Mucosa of stomach (tissue), 1 donor: ENCODE data around the gene PRDM1.

Source experiments
- H3K27me3 ChIP-seq: one replicate; pipeline ENCODE4 v1.7.0; 2013; ENCODE audit warnings: mild to moderate bottlenecking, low read length; ENCODE audit not compliant: control insufficient read depth, insufficient read depth
- H3K36me3 ChIP-seq: one replicate; pipeline ENCODE4 v1.7.0; 2013; ENCODE audit warnings: low read length; ENCODE audit not compliant: control insufficient read depth, insufficient read depth
- H3K4me1 ChIP-seq: one replicate; pipeline ENCODE4 v1.7.0; 2013; ENCODE audit warnings: mild to moderate bottlenecking, low read length; ENCODE audit not compliant: control insufficient read depth, insufficient read depth
- H3K4me3 ChIP-seq: one replicate; pipeline ENCODE4 v1.7.0; 2013; ENCODE audit warnings: low read length
- H3K9ac ChIP-seq: one replicate; pipeline ENCODE4 v1.7.0; 2013; ENCODE audit warnings: mild to moderate bottlenecking, low read length, moderate library complexity
- H3K9me3 ChIP-seq: one replicate; pipeline ENCODE4 v1.7.0; 2013; ENCODE audit warnings: mild to moderate bottlenecking, low read length, moderate library complexity; ENCODE audit not compliant: control insufficient read depth
- donor health status: Pancreatic carcinoma.

Gene PRDM1

DNA sequence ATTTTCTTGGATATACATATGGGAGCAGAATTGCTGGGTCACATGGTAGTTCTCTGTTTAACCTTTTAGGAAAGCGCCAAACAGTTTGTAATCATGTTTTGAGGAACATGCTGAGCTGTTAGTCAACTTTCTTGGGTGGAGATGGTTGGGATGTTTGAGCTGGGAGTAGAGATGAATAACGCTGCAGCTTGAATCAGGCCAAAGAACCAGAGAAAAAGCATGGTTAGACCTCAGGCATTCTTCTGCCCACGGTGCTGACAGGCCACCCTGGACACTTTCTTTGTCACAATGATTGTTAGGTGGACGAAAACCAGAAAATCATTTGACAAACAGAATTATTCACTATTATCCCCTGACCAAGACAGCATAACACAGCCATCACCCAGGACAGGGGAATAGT, 66.8 kb downstream of the PRDM1 start:
- Histone ChIP-seq H3K36me3 (no peaks in the 10 kb centered on the region), H3K4me3 (no peak overlapping the region), H3K27me3 (no peaks in the 10 kb centered on the region), H3K9ac (no peak overlapping the region), H3K9me3 (no peaks in the 10 kb centered on the region), H3K4me1 (no peaks in the 10 kb centered on the region)

DNA sequence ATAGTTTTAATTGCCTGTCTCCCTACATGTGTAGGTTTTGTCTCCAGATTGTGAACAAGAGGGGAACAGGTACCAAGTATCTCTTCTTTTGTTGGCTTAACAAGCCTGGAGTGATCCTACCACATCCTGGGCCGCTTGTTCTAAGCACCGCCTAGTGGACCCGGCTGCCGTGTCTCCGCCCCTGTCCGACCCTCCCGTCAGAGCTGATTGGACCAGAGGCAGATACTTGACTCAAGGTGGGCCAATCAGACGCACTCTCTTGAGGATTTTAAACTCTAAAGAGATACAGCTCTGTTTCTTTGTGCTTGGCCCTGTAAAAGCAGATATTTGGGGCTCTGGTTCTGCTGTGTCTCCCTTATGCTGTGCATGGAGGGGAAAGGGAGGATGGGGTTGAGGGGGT, 68.2 kb downstream of the PRDM1 start:
- Histone ChIP-seq H3K4me3 (no peak overlapping the region), H3K27me3 (no peaks in the 10 kb centered on the region), H3K9ac (no peak overlapping the region), H3K36me3 (no peaks in the 10 kb centered on the region), H3K9me3 (no peaks in the 10 kb centered on the region), H3K4me1 (no peaks in the 10 kb centered on the region)

DNA sequence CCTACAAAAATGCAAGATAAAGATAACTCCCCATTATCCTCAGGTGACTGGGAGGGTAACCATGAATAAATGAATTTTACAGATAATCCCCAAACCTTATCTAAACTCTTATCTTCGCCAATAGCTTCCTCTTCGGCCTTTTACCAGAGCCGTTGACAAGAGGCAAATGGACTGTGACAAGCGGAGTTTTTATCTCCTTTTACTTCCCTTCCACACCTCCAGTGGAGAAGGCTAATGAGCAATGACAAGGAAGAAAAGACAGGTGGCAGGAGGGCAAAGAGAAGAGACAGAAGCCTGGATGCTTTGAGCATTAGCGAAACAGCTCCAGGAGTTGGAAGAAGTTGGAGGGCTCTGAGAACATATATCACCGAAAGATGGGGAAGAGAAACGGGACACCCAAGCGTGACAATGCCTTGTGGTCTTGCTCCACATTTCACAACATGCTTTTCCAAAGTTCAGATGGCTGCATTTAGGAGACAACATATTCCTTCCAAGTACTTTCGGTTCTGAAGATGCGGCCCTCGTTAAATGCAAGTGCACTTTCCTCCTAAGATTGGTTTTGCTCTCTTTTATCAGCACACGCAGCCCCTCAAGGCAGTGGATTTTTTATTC, 69.2 kb downstream of the PRDM1 start:
- Histone ChIP-seq H3K9me3 (no peaks in the 10 kb centered on the region), H3K4me3 (no peak overlapping the region), H3K4me1 (no peaks in the 10 kb centered on the region), H3K9ac (no peak overlapping the region), H3K36me3 (no peaks in the 10 kb centered on the region), H3K27me3 (no peaks in the 10 kb centered on the region)

DNA sequence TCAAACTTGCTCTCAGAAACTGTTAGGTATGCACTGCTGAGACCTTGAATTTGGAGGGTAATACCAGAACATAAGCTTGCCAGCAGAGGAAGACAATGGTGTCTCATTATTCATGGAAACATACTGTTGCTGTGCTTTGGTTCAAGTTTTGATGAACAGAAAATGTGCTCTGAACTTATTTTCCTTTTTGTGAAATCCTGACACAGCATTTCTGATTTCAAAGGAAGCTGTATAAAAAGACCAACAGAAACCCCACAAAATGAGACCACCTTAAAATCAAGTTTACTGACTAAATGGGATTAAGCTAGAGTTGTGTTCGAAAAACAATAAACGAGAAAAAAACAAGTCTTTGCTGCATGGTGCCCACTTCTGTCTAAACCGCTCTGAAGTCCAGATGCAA, 70.3 kb downstream of the PRDM1 start:
- Histone ChIP-seq H3K4me1 (no peaks in the 10 kb centered on the region), H3K4me3 (no peak overlapping the region), H3K9me3 (no peaks in the 10 kb centered on the region)

DNA sequence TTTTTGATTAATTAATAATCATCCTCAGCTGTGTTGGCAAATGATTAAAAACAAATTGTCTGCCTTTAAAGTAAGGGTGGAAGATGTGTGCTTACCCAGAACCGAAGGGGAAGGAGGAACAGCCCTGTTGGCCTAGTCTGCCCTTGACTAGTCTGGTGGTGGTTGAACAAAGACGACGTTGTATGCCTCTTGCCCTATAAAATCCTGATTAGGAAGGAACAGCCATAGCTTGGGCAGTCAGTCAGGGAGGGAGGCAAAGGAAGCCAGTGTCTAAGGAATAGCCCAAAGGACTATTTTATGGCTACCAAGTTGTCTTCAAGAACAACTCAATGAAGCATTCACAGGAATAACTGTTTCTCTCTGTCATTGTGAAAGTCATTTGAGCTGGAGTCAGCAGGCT, 70.7 kb downstream of the PRDM1 start:
- Histone ChIP-seq H3K4me3 (no peak overlapping the region), H3K36me3 (no peaks in the 10 kb centered on the region), H3K9ac (no peak overlapping the region), H3K4me1 (no peaks in the 10 kb centered on the region), H3K27me3 (no peaks in the 10 kb centered on the region), H3K9me3 (no peaks in the 10 kb centered on the region)

More for the DNA sequence above, 70.3 kb downstream of the PRDM1 start:
- H3K27me3 ChIP-seq, result no peaks in the 10 kb centered on the region
- H3K36me3 ChIP-seq, result no peaks in the 10 kb centered on the region
- H3K9ac ChIP-seq, result no peak overlapping the region

DNA sequence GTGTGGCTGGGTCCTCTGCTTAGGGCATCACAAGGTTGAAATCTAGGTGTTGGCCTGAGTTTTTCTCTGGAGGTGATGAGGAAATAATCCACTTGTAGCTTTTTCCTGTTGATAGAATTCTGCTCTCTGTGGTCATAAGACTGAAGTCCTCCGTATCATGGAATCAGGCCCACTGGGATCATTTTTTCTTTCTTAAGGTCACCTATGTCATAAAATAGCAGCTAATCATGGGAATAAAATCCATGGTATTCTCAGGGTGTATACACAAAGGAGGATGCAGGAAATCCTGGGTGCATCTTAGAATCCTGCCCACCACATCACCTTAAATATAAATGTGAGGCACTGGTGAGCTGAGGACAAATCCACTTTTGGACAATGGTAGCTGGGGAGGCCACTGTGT, 72.7 kb downstream of the PRDM1 start:
- Histone ChIP-seq H3K4me3 (no peak overlapping the region), H3K36me3 (no peaks in the 10 kb centered on the region), H3K4me1 (no peaks in the 10 kb centered on the region), H3K9ac (no peak overlapping the region), H3K9me3 (no peaks in the 10 kb centered on the region), H3K27me3 (no peaks in the 10 kb centered on the region)
